HuH-7.5 (cell line): ENCODE measurements around the gene SEMA3A.

Experiments
- DNase-seq: peaks from one replicate; pipeline ENCODE4 v3.0.0; 2011; ENCODE audit warnings: low spot score

The SEMA3A gene

DNA sequence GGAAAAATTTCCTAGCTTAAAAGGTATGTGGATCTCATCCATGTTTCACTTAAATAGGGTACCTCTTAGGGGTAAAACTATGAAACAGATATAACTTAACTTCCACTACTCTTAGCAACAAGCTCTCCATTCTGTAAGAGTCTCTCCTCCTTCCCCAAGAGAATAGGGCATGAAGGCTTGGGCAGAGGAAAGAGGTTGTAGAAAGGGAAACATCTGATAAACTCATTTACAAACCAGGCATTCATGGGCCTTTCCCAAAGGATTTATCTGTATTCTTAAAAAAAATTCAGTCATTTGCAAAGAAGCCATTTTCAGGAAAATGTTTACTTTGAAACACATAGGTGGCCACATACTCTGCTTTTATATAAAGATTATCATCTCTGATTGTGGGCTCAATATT is 82.7 kb downstream of the SEMA3A start:
- no peak for DNase-seq

DNA sequence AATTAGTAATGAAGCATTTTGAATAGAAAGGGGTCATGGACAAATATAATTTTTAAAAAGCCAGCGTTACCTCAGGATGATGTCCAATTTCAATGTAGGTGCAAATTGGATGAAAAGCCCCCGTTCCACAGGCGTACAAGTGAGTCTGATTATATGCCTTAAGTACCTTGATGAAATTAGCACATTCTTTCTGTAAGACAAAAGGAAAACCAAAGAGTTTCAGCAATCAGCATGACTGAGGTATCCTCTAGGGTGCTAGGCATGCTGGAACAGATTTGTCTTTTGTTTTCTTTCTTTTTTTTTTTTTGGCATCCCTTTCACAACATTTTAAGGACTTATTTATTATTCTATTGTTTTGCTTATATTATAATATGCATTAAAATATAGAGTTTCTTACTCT is 84.2 kb downstream of the SEMA3A start:
- DNase-seq: no peak

DNA sequence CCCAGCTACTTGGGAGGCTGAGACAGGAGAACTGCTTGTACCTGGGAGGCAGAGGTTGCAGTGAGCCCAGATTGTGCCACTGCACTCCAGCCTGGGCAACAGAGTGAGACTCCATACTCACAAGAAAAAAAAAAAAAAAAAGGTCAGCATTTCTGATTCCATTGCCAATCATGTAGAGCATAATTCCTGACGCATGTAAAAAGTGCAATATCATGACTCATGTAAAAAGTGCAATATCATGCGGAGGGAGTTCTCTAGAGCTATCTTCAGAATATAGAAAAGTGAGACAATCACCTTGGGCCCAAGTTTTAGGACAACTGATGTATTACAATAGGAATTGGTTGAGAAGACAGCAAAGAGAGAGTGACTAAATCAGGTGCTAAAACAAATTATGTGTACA is 85.8 kb downstream of the SEMA3A start:
- no peak for DNase-seq

DNA sequence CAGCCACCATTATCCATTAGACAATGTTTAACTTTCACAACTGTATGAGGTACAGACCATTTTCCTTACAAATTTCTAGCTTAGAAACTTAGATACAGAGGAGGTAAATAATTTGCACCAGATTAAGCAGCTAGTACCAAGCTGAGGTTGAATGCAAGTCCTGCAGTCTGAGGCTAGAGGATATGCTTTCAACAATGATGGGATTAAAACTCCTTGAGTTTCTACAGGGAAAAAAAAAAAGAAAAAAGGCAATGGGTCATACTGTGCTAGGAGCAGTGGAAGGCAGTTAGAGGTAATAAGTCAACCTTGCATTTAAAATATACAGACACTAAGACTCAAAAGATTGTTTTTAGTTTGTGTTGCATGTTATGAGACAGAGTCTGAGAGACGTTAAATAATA is 86.5 kb downstream of the SEMA3A start:
- no peak for DNase-seq

DNA sequence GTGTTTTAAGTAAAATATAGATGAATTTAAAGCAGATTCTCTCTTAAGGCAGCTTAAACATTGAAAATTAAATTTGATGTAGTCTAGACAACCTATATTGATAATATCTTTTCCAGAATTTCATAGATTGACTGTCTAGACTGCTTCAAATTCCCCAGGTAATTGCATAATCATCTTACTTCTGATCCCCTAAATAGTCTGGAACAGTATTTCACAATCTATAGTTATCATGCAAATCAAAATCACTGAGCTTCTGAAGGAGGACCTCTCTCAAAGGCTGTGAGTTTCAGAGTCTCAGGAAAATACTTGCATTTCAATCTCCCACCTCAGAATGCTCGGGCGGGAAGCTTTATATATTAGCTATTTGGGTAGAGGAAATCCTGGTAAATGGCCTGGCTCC is 87.3 kb downstream of the SEMA3A start:
- DNase-seq: no peak

DNA sequence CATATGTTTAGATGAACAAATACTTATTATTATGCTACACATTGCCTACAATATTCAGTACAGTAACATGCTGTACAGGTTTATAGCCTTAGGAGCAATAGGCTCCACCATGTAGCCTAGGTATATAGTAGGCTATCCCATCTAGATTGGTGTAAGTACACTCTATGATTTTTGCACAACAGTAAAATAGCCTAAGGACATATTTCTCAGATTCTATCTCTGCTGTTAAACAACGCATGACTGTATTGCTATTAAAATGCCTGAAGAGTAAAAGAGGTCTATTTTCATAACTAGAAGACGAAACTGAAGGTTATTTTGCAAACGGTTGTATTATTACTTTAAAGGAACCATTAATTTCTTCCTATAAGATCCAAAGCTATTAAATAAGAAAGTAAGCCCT is 88.3 kb downstream of the SEMA3A start:
- no peak for DNase-seq

DNA sequence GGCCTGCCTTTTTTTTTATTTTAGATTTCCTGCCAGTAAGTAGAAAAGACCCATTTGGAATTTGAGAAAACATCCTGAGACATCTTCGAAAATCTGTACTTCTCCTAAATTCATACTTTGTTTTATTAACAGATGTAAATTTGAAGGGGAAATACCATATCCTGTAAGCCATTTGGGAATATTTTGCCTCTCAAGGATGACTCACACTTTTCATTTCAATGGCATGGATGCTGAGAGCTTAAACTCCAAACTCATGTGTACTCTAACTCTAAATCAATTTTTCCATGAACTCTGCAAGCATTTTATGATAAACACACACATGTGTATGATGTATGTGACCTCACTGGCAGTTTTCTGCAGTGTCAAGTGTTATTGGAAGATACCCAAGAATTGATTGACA is 89.0 kb downstream of the SEMA3A start:
- no peak for DNase-seq

DNA sequence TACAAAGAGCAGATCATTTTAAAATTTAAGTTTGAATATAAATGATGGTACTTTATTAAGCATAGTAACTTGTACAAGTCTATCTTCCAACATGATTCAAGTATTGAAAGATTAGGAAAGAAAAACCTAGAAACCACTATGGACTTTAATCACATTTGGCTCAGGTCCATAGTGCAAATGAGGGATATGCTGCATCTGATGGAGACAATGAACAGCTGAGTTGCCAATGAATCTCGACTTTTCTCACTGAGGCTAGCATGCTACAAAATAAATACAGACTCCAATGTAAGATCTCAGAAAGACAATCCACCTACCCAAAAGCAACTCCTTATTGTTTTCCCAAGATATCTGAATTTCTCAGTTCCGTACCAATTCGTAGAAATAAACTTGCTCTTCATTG is 89.8 kb downstream of the SEMA3A start:
- no peak for DNase-seq

DNA sequence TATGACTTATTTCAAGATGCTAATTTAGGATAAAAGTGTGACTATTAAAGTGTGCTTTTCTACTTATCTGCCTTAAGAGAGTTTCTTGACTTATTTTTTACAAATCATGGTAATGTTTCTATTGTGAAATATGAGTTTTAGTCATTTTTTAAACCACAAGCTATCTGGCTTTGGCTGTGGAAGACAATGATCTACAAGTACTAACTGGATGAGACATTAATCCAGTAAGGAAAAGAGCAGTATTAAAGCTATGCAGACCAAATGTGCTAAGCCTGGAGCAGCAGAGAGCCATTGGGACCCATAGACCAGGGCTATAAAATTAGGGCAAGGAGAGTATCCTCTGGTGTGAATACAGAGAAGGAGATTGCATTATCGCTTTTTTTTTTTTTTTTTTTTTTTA is 92.4 kb downstream of the SEMA3A start:
- DNase-seq: no peak

DNA sequence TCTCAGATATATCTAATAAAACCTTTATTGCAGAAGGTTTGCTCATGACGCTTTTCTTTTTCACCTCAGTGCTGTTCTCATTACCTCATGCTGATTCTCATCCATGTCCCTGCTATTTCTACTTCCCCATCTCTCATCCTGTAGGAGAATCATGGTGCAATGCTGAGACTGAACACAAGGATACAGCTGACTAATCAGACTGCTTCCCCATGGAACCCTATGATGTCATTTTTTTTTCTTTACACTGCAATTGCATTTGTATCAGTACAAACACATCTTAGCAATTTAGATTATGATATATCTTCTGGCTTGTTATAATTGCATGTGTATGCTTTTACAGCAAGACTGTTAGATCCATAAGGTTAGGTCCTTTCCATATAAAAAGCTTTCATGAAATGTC is 93.7 kb downstream of the SEMA3A start:
- peak; percentile 8 for DNase-seq

DNA sequence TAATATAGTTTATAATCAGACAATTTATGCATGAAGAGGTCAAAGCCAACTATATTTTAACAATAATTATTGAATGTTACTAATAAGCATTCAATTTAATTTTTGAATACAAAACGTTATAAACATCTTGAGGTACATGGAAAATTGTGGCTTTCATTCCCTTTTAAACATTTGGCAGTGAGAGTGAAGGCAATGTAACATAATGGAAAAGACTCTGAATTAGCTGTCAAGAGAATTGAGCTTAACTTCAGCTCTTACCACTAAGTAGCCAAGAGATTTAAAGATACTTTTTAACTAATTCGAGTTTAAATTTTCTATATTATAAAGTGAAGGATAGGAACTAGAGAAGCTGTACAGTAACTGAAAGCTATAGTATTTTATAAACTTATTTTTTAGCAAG is 98.6 kb downstream of the SEMA3A start:
- no peak for DNase-seq

DNA sequence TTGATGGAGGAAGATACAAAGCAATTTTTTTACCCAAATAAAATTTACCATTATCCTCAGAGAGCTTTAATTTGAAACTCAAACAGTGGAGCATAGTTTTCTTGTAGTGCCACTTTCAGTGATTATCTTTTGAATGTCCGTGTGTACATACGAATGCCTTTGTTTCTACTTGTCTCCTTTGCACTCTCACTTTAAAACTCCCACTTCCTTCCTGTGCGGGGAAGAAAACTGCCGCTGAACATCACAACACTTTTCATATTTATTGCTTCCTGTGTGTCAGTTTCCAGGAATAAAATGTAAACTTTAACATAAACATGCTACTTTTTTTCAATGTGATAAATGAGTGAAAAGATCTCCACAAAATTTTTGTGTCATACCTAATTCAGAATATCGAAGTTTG is 102.4 kb downstream of the SEMA3A start:
- DNase-seq: no peak

DNA sequence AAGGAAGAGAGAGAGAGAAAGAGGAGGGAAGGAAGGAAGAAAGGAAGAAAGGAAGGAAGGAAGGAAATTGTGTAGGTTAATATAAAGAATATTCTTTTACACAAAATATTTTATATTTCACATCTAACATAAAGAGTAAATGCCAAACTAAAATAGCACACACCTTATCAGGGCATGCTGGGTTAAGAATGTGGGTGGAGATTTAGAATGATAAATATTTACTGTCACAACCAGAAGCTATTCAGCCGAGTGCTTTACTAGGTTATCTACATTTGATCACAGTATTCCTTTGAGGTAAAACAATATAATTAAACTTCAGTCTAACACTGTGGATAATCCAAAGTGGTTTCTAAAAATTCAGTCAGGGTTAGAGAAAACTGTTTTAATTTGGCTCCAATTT is 103.3 kb downstream of the SEMA3A start:
- DNase-seq: no peak

DNA sequence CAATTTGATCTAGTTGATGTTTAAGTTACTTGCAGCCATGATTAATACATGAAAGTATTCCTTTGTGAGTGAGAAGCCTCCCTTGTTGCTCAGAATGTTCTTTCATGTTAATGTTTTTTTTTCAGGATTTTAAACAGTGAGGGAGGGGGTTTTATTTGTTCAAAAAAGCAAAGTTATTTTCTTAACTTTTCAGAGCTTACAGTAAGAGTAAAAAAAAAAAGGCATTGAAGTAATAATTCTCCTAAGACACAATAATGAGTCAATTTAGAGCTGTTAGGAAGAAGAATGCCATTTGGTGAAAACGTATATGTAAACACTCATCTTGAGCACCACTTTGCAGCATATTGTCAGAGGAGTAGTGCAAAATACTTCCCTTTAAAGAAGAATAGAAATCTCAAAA is 105.8 kb downstream of the SEMA3A start:
- no peak for DNase-seq

DNA sequence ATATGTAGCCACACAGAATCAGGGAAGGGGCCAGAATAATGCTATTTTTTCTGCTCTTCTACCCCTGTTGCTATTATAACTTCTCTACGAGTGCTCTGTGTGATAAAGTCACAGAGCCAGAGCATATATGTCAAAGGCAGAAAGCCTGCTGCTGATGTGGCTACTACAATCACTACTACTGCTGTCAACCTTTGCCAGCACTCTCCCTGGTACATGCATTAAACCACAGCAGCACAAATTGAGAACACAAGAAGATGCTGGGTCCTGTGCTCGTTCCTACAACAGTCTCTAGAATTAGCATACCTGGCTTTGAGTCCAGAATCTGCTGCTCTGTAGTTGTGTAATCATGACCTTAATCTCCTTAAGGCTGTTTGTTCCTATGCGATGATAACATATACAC is 108.6 kb downstream of the SEMA3A start:
- no peak for DNase-seq

DNA sequence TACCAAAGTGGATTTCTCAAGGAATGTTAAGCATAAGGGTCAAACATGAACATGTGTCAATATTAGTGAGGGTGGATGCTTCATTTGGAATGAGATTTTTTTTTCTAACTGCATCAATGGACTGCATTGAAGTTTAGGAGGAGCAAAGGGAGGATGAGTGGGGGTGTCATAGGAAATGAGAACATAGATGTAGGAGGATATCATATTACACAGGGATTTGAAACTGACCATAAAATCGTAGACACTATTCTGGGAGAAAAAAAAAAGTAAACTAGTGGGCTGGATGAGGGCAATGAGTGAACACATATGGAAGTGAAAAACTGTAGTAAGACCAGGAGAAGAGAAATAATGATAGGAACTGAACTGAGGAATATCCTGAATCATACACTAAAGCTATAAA is 109.4 kb downstream of the SEMA3A start:
- DNase-seq: no peak

DNA sequence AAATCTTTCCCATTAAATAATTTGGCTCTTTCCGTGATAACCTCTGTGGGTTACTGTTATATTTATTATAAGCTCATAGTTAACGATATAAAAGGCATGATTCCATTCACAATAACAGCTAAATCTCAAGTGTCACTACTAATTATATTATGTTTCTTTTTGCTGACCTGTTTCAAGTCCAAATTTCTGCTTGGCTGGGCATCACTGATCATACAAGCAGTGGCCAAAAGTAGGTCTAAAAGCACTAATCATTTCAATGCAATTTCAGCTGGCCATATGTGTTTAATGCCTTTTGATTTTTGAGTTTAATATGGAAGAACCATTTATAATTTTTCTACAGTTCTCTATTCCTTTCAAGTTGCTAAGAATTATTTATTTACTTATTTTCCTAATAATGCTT is 110.7 kb downstream of the SEMA3A start:
- DNase-seq: no peak

DNA sequence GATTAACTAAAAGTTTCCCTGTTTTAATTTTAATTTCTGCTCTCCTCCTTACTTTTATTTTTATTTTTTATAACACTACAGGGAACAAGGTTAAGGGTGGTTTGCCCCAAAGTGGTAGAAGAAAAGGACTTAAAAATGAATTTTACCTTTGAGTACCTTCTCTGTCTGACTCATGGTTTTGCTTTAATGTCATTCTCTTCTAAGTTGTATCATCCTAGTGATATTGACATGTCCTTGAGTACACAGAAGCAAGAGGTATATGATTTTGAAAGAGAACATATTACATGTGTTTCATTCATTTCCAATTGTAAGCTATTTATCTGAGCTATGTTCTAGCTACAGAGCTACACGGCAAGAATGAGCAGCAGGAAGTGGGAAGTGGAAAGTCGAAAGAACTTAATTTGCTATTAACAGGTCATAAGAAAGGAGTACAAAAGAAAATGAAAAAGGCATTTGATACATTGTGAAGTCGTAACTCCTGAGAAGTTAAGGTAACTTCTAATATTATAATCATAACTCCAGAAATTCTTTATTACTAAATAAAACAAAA is 112.5 kb downstream of the SEMA3A start:
- no peak for DNase-seq

DNA sequence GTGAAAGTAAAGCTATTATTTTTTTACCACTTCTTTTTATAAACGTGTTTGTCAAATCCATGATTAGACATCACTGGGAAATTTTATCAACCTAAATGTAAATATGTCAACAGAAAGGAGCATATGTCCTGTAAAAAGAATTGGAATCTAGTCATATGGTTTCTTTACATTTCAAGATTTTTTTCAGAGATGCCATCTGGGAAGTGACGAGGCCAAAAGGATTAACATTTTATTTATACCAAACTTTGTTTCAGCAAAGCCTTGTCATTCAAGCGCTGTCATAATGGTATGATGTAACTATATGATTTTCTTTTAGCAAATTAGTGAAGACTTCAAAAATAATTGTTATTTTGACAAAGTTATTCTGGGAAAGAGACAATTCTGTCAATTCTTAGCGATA is 117.3 kb downstream of the SEMA3A start:
- DNase-seq: no peak

DNA sequence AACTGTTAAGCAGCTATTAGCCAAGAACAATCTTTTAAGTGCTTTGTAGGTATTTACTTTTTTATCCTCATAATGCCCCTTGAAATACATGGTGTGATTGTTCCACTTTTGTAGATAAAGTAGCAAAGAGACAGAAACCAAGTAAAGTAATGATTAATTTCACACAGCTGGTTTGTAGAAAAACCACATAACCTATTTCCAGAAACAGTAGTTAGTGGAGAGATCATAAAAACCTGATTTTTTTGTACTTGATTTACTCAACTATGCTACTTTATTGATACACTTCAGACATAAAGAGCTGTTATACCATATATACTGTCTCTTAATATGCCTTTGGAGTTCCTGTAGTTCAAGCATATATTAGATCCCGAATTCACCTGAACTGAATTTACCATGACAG is 118.4 kb downstream of the SEMA3A start:
- DNase-seq: no peak

DNA sequence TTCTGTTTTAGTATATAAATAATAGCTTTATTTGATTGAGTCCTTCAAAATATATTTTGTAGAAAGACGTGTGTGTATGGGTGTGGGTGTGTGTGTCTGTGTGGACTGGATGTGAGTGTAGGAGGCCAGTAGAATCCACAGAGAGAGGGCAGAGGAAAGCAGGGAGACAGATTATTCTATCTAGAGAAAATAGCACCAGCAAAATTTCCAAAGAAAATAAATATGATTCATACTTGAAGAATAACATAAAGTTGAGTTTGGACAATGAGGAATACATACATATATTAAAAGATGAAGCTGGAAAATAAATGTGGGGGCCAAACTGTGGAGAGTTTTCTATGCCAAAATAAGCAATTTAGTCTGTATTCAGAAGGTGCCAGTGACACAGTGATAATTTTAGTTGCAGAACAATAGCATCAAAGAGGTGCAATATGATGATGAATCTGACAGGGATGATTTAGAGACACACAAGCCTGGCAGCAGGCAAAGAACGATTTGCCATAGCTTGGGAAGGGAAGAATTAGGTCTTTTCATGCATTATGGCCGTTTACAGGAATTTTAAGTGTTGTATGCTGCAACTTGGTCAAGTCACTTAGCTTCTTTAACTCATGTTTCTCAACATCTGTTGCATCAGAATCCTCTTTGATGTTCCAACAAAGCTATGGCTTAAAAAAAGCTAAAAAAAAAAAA is 121.3 kb downstream of the SEMA3A start:
- no peak for DNase-seq

DNA sequence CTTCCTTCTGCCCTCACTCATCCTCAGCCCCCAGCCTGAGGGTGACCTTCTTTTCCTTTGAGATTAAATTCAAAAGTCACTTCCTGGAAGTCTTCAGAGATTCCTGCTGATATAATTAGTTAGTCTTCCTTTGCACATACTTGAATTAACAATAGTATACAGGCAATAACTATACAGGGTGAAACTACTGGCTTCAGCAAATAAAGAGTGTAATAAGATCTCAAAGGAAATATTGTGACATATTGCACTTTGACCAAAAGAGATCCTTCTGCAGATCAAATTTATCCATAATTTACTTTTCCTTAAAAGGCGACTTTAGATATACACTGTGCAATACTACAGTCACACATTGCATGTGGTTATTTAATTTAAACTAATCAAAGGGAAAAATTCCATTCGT is 123.8 kb downstream of the SEMA3A start:
- DNase-seq: no peak

DNA sequence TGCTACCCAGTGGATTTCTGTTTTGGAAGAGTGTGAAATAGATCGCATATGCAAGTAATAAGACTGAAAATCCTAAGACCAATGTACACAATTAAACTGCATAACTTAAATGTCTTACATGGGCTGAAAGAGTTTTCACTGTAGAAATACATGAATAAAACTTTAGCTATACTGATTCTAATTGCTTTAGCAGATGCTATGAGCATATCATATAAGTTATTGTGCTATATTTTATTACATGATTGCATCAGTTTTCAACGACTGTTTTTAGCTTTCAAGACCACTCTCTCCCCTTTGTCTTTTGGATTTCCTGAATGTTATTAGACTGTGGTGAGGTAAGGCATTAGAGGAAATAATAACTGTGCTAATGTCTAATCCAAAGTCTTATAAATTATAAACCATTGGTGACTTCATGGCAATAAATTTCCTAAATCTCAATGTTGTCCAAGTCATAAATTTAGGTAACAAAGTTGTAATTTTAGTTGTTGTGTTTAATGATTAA is 124.5 kb downstream of the SEMA3A start:
- no peak for DNase-seq

DNA sequence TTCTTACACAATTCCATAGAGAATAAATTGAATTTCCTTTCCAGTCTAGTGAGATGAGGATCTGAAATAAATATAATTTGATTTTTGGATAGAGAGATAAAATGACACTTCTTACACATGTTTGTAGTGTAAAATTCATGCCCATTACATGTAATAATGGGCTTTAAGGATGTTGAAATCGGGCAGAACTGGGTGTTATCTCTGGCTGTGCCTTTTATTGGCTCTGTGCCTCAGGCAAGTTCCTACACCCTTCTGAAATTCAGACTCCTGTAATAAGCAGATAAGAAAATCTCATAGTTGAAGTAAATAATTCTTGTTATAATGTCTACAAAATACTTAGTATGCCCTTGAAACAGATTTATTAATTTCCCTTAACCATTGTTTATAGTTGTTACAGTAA is 125.6 kb downstream of the SEMA3A start:
- DNase-seq: no peak
